DND-41 (cell line): ENCODE measurements around the gene HMCN2.
A peak's percentile ranks its signal among the peaks of the same experiment; 100 is the strongest.

Experiments
- ATAC-seq: fragments of 200-7000 bp; cut with Tn5 transposase; 3 replicates; pipeline ENCODE4 v1.9.1; 2021; ENCODE audit warnings: low read depth; ENCODE audit not compliant: insufficient read depth
- DNase-seq: peaks from one replicate; pipeline ENCODE4 v3.0.0-alpha.2; 2020
- H2AFZ ChIP-seq: 2 replicates; pipeline ENCODE4 v1.6.0; 2012; ENCODE audit warnings: low read depth, low read length
- H3K27ac ChIP-seq: 2 replicates; pipeline ENCODE4 v1.5.1; 2012; ENCODE audit warnings: low read length, inconsistent platforms
- H3K27me3 ChIP-seq: fragments of 200-600 bp; sonication (generic); 2 replicates; pipeline ENCODE4 v1.6.0; 2012; ENCODE audit warnings: low read length, mild to moderate bottlenecking, inconsistent platforms; ENCODE audit not compliant: insufficient read depth, poor library complexity
- H3K36me3 ChIP-seq: 2 replicates; pipeline ENCODE4 v1.5.1; 2012; ENCODE audit warnings: low read length, inconsistent platforms; ENCODE audit not compliant: insufficient read depth
- H3K4me1 ChIP-seq: 2 replicates; pipeline ENCODE4 v1.5.1; 2012; ENCODE audit warnings: mild to moderate bottlenecking, low read length; ENCODE audit not compliant: insufficient read depth
- H3K4me2 ChIP-seq: 2 replicates; pipeline ENCODE4 v1.6.0; 2012; ENCODE audit warnings: mild to moderate bottlenecking, moderate library complexity, low read length, inconsistent platforms; ENCODE audit not compliant: insufficient read depth
- H3K4me3 ChIP-seq, 2 experiments: fragments of 200-600 bp in 1 of 2; shearing (Covaris generic) in 1 of 2; 2 replicates each; pipeline ENCODE4 v1.5.1; 2012 to 2016; ENCODE audit warnings: inconsistent platforms in 2 of 2, low read length in 2 of 2, mild to moderate bottlenecking in 2 of 2, low read depth in 1 of 2, moderate library complexity in 1 of 2
- H3K79me2 ChIP-seq: 2 replicates; pipeline ENCODE4 v1.6.0; 2012; ENCODE audit warnings: low read length, inconsistent platforms; ENCODE audit not compliant: insufficient read depth
- H3K9ac ChIP-seq: 2 replicates; pipeline ENCODE4 v1.6.0; 2012; ENCODE audit warnings: low read depth, mild to moderate bottlenecking, inconsistent platforms, low read length, moderate library complexity
- H3K9me3 ChIP-seq: 2 replicates; pipeline ENCODE4 v1.5.1; 2012; ENCODE audit warnings: low read length, moderate library complexity, mild to moderate bottlenecking, inconsistent platforms; ENCODE audit not compliant: insufficient read depth, severe bottlenecking
- H4K20me1 ChIP-seq: 2 replicates; pipeline ENCODE4 v1.6.0; 2012; ENCODE audit warnings: low read length; ENCODE audit not compliant: insufficient read depth
- EZH2 ChIP-seq: IDR thresholded peaks from 3 replicates; pipeline ENCODE4 v1.6.1; 2012; ENCODE audit warnings: borderline replicate concordance, low read depth, mild to moderate bottlenecking, moderate library complexity, low read length, inconsistent platforms; ENCODE audit not compliant: severe bottlenecking
- TF ChIP-seq, protein P1 (sequence below): IDR thresholded peaks from 2 replicates; pipeline ENCODE4 v1.5.1; 2012; ENCODE audit warnings: borderline replicate concordance, low read length, moderate library complexity, mild to moderate bottlenecking; ENCODE audit not compliant: poor library complexity, severe bottlenecking; ENCODE audit errors: extremely low read depth

The HMCN2 gene

DNA sequence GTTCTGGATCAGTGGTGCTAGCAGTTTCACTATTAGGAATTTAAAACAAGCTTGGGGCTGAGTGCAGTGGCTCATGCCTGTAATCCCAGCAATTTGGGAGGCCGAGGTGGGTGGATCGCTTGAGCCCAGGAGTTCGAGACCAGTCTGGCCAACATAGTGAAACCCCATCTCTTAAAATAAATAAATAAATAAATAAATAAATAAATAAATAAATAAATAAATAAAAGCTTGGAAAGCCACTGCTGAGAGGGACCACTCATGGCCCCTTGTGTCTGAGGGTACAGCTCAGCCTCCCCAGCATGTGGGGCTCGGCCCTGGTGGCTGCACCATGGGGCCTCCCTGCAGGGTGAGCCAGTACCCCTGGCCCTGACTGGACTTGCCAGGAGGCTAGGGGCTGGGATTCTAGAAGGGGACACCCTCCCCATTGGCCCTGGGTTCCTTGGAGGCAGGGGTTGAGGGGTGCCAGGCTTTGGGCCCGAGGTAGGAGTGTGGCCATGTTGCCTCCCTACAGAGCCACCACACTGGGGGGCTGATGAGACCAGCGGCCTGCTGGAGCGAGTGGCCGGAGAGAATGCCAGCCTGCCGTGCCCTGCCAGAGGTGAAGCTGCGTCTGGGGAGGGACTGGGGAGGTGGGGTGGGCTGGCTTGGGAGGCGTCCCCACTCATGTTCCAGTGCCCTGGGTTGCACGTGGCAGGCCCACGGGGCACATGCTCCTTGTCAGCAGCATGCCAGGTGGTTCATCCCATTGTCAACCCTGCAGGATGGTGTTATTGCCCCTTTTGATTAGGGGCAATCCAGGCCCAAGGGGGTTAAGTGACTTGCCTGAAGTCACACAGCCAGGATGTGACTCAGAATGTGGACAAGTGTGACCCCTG, 76.5 kb downstream of the HMCN2 start:
- Histone ChIP-seq H3K27me3 (no peaks in the 10 kb centered on the region), H3K9ac (no peak overlapping the region), H3K4me1 (no peaks in the 10 kb centered on the region), H3K4me2 (no peak overlapping the region), H3K27ac (no peak overlapping the region), H3K4me3 (no peak overlapping the region), H3K79me2 (no peaks in the 10 kb centered on the region), H2AFZ (no peak overlapping the region), H3K9me3 (no peaks in the 10 kb centered on the region), H3K36me3 (no peaks in the 10 kb centered on the region), H4K20me1 (no peaks in the 10 kb centered on the region; the same call in 1 of the 2 replicates)
- ATAC-seq (no peak), DNase-seq (no peak)
- no peak for TF ChIP-seq EZH2
- TF ChIP-seq, protein P1, sequence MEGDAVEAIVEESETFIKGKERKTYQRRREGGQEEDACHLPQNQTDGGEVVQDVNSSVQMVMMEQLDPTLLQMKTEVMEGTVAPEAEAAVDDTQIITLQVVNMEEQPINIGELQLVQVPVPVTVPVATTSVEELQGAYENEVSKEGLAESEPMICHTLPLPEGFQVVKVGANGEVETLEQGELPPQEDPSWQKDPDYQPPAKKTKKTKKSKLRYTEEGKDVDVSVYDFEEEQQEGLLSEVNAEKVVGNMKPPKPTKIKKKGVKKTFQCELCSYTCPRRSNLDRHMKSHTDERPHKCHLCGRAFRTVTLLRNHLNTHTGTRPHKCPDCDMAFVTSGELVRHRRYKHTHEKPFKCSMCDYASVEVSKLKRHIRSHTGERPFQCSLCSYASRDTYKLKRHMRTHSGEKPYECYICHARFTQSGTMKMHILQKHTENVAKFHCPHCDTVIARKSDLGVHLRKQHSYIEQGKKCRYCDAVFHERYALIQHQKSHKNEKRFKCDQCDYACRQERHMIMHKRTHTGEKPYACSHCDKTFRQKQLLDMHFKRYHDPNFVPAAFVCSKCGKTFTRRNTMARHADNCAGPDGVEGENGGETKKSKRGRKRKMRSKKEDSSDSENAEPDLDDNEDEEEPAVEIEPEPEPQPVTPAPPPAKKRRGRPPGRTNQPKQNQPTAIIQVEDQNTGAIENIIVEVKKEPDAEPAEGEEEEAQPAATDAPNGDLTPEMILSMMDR, result no peak

DNA sequence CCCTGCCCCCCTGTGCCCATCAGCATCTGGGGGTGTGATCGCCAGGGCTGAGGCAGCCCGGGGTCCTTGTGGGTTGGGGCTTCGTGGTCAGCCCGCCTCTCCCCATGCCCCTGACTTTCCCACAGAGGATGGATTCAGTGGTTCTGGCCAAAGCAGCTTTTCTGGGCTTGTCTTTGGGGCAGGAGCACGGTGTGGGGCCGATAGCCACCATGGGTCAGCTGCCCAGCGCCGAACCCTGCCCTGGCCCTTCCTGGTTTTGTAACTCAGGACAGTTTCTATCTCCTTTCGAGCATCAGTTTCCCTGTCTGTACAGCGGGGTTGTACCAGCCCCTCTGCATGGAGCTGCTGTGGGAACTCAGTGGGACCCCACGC, 77.1 kb downstream of the HMCN2 start:
- TF ChIP-seq EZH2, result no peak
- TF ChIP-seq, protein P1, result no peak
- H3K4me2 ChIP-seq, result no peak overlapping the region
- H3K9me3 ChIP-seq, result no peaks in the 10 kb centered on the region
- no peaks in the 10 kb centered on the region for H3K79me2 ChIP-seq
- no peaks in the 10 kb centered on the region for H3K4me1 ChIP-seq
- ATAC-seq, result no peak
- H3K4me3 ChIP-seq, result no peak overlapping the region
- no peaks in the 10 kb centered on the region; the same call in 1 of the 2 replicates for H4K20me1 ChIP-seq
- H3K36me3 ChIP-seq, result no peaks in the 10 kb centered on the region
- H3K9ac ChIP-seq, result no peak overlapping the region
- H3K27ac ChIP-seq, result no peak overlapping the region
- H2AFZ ChIP-seq, result no peak overlapping the region
- H3K27me3 ChIP-seq, result no peaks in the 10 kb centered on the region
- no peak for DNase-seq

DNA sequence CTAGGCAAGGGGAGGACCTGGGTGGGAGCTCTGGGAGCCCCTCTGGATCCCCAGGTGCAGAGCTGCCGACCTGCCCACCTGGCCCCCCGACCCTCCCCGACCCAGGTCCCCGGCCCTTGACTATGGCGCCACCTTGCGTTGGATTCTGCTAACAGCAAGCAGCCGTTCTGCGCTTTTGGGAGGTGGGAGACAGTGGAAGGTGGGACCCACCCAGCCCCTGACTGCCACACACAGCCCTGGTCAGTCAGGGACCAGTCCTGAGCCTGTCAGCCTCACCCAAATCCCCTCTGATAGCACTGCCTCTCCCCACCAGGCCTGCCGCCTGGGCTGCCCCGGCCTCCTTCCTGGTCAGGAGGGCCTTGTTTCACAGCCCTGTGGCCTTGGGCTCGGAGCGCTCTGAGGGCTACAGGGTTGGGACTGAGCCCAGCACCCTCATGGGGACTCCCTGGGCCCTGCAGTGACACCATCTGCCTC, 77.9 kb downstream of the HMCN2 start:
- H3K4me3 ChIP-seq, result no peak overlapping the region
- DNase-seq, result peak; percentile 20
- no peaks in the 10 kb centered on the region for H3K36me3 ChIP-seq
- no peak overlapping the region for H3K27ac ChIP-seq
- H3K27me3 ChIP-seq, result no peaks in the 10 kb centered on the region
- no peaks in the 10 kb centered on the region for H3K9me3 ChIP-seq
- no peak for TF ChIP-seq EZH2
- TF ChIP-seq, protein P1, result peak; percentile 76
- H4K20me1 ChIP-seq, result no peaks in the 10 kb centered on the region; the same call in 1 of the 2 replicates
- no peaks in the 10 kb centered on the region for H3K4me1 ChIP-seq
- H3K9ac ChIP-seq, result no peak overlapping the region
- no peaks in the 10 kb centered on the region for H3K79me2 ChIP-seq
- peak; percentile 39; the same call in 1 of the 3 replicates for ATAC-seq
- H2AFZ ChIP-seq, result no peak overlapping the region
- no peak overlapping the region for H3K4me2 ChIP-seq
